SK-N-MC (cell line): Measurements from ENCODE around the gene MEIKIN.

Source experiments
- EZH2 ChIP-seq: fragments of 200-600 bp; sonication (generic); IDR thresholded peaks from one replicate; pipeline ENCODE4 v1.6.1; 2017; ENCODE audit warnings: antibody characterized with exemption
- POLR2AphosphoS5 ChIP-seq: IDR thresholded peaks from 2 replicates; pipeline ENCODE4 v1.6.1; 2012; ENCODE audit warnings: mild to moderate bottlenecking, low read depth, low read length, borderline replicate concordance

DNA sequence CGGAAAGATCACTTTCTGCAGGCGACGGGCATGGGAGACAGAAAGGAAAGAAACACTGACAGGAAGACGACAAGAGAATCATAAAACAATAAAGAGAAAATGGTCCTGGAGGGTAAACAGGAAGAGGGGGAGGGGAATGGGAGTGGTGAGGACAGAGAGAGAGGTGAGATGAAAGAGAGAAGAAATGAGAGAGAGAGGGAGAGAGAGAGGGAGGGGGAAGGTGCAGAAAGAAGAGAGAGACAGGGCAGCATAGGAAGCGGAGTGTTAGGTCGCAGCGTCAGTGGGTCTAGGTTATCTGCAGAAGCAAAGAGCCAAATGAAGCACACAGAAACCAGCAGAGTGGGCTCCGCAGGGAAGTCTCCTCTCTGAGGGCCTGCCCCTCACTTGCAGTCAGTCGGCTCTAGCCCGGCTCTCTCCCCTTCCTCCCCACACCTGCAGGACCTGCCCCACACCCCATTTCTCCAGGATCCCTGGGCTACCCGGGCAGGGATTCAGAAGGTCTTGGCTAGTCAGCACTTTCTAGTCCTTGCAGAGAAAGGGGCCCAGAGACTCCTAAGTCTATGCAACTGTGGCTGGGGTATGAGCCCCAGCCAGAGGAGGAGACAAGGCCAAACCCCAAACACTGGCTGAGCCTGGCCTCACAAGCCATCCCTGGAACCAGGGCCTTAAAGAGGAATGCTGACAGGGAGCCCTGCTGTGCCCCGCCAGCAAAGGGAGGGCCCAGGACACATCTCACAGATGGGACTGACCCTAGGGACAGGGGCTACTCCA lies 29.7 kb upstream of the MEIKIN start:
- TF ChIP-seq EZH2 (no peak), POLR2AphosphoS5 (no peak)
